WI38 (cell line): ENCODE data around the gene ESR1.

ENCODE experiments used
- H3K4me3 ChIP-seq: 2 replicates; pipeline ENCODE4 v1.5.1; 2011; ENCODE audit warnings: low read depth, mild to moderate bottlenecking, control low read depth, low read length
- TF ChIP-seq, protein P1 (sequence below): IDR thresholded peaks from 2 replicates; pipeline ENCODE4 v1.5.1; 2012; ENCODE audit warnings: low read depth, mild to moderate bottlenecking, control low read depth, low read length

Gene ESR1

DNA sequence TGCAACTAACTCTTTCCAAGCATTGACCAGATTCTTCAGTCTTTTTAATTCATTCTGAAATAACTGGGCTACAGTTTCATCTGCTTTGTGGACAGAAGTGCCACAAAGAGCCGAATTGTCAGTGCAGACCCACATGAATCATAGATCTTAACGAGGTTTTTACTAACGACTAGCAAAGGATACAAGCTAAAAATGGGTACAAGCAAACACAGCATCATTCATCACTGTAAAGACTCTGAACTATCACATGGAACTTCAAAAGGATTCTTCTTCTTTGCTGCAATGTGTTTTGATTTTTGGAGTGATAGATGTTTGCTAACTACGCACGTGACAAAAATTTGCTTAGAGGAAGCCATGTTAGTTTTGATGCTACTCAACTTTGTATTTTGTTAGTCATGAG is 227.1 kb downstream of the ESR1 start:
- TF ChIP-seq, protein P1, sequence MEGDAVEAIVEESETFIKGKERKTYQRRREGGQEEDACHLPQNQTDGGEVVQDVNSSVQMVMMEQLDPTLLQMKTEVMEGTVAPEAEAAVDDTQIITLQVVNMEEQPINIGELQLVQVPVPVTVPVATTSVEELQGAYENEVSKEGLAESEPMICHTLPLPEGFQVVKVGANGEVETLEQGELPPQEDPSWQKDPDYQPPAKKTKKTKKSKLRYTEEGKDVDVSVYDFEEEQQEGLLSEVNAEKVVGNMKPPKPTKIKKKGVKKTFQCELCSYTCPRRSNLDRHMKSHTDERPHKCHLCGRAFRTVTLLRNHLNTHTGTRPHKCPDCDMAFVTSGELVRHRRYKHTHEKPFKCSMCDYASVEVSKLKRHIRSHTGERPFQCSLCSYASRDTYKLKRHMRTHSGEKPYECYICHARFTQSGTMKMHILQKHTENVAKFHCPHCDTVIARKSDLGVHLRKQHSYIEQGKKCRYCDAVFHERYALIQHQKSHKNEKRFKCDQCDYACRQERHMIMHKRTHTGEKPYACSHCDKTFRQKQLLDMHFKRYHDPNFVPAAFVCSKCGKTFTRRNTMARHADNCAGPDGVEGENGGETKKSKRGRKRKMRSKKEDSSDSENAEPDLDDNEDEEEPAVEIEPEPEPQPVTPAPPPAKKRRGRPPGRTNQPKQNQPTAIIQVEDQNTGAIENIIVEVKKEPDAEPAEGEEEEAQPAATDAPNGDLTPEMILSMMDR = no peak
- no peak overlapping the region for H3K4me3 ChIP-seq

DNA sequence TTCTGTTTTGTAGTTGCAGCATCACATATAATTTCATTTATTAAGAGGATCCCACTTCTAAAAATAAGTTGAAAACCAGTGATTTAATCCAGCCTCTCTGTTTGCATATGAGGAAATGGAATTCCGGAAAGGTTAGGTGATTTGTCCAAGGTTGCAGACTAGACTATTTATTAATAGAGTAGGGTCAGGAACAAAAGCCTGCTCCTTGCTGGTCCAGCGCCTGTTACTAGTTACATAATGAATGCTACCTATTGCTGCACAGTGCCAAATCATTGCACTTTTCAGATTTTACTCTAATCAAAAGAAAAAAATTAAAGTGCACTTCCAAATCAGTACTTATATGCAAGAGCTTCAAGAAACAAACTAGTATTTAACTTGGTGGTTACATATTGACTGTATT is 238.6 kb downstream of the ESR1 start:
- TF ChIP-seq, protein P1 = no peak
- no peak overlapping the region for H3K4me3 ChIP-seq

DNA sequence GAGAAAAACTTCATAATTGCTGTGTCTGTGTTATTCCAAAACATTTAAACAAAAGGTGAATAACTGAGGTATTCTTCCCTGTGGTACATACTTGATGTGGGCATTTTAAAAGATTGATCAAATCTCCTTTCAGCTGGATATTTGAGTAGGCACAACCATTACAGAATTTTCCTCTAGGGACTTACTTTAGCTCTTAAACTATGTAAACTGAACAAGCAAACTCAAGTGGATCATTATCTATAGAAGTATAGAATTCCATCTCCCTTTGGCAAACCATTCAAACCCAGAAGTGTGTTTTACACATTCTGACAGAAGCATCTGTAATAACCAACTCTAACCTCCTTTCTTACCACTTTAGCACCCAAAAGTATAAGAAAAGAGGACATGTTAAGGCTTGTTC is 241.4 kb downstream of the ESR1 start:
- H3K4me3 ChIP-seq = no peak overlapping the region
- TF ChIP-seq, protein P1 = no peak

DNA sequence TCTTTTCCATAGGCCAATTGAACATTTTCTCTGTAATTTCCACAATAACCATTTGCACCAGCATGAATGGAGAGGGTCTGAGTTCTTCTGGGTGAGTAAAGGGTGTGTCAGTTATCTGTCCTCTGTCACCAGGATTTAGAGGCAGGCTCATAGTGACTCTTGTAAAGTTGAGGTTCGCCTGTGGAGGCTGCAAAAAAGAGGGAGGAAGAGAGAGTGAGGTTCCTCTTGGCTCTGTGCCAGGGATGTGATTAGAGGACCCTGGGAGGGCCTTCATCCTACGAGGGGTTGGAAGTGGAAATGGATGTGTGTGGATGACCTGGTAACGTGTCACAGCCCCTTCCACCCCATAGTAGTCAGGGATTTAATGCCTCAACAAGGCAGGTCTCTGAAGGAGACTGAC is 242.0 kb downstream of the ESR1 start:
- no peak overlapping the region for H3K4me3 ChIP-seq
- TF ChIP-seq, protein P1 = no peak

DNA sequence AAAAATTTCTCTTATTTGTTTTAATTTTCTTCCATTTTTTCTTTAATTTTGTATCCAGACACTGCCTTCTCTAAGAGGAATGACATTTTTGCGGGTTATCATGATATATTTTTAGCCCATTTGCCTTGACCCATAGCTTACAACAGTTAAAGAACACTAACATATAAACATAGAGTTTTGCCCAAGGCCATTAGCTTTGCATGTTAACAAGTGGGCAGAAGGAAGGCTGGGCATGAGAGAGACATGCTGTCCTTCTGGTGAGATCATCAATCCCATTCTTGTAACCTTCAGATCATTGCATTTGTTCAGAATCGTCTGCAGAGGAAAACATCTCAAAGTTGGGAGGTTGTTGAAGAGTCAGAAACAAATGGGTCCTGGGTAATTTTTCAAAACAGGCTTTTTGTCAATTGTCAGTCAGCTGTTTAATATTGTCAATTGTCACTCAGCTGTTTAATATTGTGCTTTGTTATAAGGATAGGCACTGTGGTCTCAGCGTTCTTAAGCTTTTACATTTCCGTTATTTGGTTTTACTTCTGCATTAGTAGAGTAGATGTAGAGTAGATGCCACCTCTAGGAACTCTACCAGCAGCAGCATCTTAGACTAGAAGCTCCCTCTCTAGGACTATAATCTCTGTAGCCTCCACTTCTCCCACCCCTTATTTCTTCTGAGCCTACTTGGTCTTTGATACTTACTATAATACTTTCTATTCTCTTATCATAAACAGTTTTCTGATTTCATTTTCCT is 243.1 kb downstream of the ESR1 start:
- TF ChIP-seq, protein P1 = no peak

DNA sequence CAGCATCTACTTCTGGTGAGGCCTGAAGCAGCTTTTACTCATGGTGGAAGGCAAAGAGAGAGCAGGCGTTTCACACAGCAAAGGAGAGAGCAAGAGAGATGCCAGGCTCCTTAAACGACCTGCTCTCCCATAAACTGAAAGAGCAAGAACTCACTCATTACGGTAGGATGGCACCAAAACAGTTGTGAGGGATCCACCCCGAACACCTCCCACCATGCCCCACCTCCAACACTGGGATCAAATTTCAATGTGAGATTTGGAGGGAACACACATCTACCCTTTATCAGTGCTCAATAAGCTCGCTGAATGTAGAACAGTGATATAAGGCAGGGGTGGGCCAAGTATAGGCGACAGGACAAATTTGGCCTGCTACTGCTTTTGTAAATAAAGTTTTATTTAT is 244.6 kb downstream of the ESR1 start:
- TF ChIP-seq, protein P1 = no peak
- no peak overlapping the region for H3K4me3 ChIP-seq

More for the DNA sequence above, 243.1 kb downstream of the ESR1 start:
- H3K4me3 ChIP-seq = no peak overlapping the region

DNA sequence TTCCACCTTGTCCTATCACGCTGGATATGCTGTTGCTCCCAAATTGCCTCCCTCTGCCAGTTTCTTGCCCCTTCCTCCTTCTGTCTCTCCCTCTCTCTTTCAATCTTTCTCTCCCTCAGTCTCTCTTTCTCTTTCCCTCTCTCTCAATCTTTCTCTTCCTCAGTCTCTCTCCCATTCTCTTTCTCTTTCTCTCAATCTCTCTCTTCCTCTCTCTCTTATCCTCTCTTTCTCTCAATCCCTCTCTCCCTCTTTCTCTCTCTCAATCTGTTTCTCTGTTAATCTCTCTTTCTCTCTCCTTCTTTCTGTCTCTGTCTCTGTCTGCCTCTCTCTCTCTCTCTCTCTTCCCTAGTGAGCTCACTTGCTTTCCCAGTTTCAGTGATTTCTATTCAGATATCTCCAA is 245.8 kb downstream of the ESR1 start:
- TF ChIP-seq, protein P1 = no peak

More for the DNA sequence above, 245.8 kb downstream of the ESR1 start:
- H3K4me3 ChIP-seq = no peak overlapping the region
